Lower leg skin (tissue), 3 donors: ENCODE results near the gene ATF7.

Experiments
- CTCF ChIP-seq, 3 donors: fragments of 450-650 bp; IDR thresholded peaks; one replicate each; pipeline ENCODE4 v1.5.1; 2016; ENCODE audit warnings: antibody characterized with exemption in 3 of 3, mild to moderate bottlenecking in 3 of 3, moderate library complexity in 2 of 3
- POLR2A ChIP-seq, 2 donors: fragments of 450-650 bp; IDR thresholded peaks; one replicate each; pipeline ENCODE4 v1.6.1; 2016 to 2017; ENCODE audit warnings: antibody characterized with exemption in 2 of 2, mild to moderate bottlenecking in 1 of 2, moderate library complexity in 1 of 2

GRCh38 chr12:53622724-53623123 is 3.5 kb downstream of the ATF7 start:
- TF ChIP-seq CTCF (IDR thresholded peaks at IDR 0.05) (no peak), POLR2A (IDR thresholded peaks at IDR 0.05) (no peak)
